ENCODE measurements around the gene ISCU. TPM values are rescaled to one million over a fixed set of nuclear protein-coding genes. Genes with fewer than 3 reads are reported as not detected.

The ISCU gene
- total RNA-seq, 1 experiment from 2014 or later, result 119 TPM

- DNase-seq (ENCODE audit: low spot score), result no peak
These were observed 41.3 kb downstream of the ISCU start for GRCh38 chr12:108603743-108604142.

GRCh38 chr12:108604208-108604941 lies 42.0 kb downstream of the ISCU start:
- DNase-seq (ENCODE audit: low spot score), result no peak

- DNase-seq (ENCODE audit: low spot score), result no peak
These were observed 42.7 kb downstream of the ISCU start for GRCh38 chr12:108605000-108605689.

- no peak for DNase-seq (ENCODE audit: low spot score)
These were observed 43.5 kb downstream of the ISCU start for GRCh38 chr12:108605690-108606406.

- no peak for DNase-seq (ENCODE audit: low spot score)
These were observed 44.1 kb downstream of the ISCU start for GRCh38 chr12:108606492-108606891.

GRCh38 chr12:108607981-108608600 lies 45.7 kb downstream of the ISCU start:
- no peak for DNase-seq (ENCODE audit: low spot score)

DNA sequence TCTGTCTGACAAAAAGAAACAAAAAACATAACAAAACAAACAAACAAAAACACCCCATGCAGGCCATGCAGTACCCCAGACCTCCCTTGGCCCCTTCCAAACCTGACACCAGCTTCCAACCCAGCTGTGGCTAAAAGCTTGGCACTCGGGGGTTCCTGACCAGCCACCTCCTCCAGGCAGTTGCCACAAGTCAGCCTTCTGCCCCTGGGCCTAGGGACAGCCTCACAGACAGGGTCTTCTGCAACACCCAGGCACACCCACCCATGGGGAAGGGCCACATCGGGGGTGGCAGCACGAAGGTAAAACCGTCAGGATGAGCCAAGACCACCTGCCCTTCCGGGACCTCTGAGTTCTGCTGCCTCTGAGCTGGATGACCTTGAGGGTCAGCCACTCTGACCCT lies 46.2 kb downstream of the ISCU start:
- DNase-seq (ENCODE audit: low spot score), result no peak

DNA sequence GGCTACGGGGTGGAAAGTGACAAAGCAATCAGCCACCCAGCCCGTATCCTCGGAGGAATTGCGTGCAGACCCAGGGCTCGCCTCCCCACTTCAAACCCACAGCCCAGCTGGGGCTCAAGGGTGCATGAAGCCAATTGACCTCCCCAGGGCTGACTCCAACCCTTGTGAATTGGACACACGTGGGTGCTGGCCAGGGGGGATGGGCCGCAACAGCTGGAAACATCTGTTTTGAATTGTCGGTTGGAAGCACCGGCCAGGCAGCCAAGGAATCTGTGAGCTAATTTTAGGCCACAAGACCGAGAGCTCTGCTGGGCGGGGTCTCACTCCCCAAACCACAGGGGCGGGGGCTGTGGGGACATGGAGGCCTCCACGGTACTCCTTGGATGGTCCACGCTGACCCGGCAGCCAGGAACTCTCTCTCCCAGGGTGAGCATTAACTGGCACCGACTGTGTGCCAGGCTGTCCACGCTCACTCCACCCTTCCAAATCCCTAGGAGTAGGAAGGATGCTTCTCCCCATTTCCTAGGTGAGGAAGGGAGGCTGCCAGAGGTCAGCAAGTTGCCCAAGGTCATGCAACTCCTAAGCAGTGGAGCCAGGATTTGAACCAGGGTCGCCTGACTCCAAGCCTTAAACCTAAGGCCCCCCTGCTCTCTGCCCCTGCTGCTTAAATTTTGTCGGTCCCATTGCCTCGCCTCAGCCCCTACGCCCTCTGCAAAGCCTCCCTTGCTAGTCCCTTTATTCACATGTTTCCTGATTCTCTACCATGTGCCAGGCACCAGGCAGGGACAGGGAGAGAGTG lies 47.3 kb downstream of the ISCU start:
- DNase-seq (ENCODE audit: low spot score), result peak; percentile 69

GRCh38 chr12:108610336-108610815 lies 48.0 kb downstream of the ISCU start:
- DNase-seq (ENCODE audit: low spot score), result no peak

DNA sequence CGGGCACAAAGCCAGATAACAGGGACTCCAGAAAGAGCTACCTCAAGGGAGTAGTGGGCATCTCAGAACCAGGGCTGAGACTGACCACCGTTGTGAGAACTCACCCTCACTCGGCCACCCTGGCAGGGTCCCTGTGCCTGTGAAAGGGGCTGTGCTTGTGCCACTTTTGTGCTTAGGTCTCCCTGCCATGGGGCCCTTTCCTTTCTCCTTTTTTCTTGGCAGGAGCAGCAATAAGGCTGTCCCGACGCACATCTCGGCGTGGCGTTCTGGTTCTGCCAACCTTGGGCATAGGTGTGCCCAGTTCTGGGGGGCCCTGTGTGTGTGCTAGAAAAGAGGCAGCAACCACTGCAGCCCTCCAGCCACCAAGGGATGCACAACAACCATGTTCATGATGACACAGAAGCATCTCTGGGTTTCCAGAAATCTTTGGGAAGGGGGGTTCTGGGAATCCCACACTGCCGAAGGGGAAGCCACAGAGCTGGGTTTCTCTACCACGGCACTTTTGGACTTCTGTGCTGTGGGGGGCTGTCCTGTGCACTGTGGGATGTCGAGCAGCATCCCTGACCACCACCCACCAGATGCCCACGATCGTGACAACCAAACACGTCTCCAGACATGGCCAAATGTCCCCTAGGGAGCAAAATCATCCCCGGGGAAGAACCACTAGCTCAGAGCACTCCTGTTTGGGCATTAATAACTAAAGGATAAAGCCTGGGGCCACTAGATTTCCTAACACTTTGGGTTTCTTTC lies 48.6 kb downstream of the ISCU start:
- DNase-seq (ENCODE audit: low spot score), result no peak

DNA sequence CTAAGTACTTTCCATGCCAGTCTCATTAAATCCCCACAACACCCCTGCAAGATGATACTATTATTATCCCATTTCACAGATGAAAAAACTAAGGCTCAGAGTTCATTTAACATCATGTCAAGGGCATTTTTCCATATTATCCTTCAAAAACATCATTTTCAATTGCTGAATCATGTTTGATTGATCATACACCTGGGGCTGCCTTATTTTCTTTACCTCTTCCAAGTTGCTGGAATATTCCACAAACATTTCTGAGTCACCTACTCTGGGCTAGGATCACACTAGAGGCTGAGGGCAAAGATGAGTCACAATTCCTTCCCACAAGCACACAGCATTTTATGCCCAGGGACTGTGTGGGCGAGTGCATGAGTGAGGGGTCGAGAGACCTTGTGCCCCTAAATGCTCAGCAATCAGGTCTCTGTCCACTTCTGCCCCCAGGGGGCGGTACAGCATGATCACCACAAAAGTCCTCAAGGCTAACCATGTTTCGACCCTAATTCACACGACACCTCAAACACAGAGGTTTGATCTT lies 49.6 kb downstream of the ISCU start:
- DNase-seq (ENCODE audit: low spot score), result peak; percentile 50

DNA sequence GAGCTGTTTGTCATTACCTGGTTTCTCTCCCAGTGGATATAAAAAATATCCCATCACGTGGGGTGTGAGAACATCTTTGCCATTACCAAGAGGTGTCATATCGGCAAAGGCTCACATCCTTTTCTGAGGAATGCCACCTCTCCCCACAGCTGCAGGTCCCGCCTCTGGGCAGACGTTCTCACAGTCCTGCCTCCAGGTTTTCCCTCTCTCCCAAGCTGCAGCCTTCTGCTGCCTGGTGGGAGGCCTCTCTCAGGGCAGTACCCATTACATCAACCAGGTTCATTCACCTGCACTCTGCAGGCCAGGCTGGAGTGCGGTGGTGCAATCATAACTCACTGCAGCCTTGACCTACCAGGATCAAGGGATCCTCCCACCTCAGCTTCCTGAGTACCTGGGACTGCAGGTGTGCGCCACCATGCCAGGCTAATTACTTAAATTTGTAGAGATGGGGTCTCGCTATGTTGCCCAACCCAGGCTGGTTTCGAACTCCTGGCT lies 50.4 kb downstream of the ISCU start:
- DNase-seq (ENCODE audit: low spot score), result peak; percentile 32

DNA sequence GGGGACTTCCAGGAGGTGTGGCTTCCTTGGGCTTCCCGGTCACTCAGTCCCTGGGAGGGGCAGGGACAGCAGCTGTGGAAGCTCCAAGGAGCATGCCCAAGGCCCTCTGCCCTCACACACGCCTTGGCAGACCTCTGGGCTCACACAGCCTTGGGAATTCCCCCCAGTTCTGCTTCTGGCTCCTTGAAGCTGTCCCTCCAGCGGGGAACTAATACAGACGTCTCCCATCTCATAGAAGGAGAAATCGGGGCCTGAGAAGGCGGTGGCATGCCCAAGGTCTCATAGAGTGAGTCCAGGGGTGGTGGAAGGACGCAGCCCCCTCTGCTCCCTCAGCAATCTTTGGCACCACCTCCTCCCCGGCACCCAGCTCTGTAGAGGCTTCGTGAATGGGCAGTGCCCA lies 51.2 kb downstream of the ISCU start:
- DNase-seq (ENCODE audit: low spot score), result no peak

DNA sequence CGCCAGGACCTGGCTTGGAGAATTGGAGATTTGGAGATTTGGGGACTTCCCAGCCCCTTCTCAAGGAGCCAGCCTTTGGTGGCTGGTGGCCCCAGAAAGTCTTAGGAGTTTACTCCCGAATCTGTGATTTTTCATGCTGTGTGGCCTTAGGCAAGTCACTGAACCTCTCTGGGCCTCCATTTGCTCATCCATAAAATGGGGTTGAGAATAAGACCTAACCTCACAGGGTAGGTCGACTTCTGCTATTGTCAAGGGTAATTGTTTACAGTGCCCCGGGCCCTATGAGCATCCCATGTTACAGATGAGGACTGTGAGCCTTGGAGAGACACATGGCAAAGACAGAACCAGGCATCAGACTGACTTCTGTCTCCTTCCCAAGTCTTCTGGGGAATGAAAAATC lies 51.6 kb downstream of the ISCU start:
- no peak for DNase-seq (ENCODE audit: low spot score)

- DNase-seq (ENCODE audit: low spot score), result no peak
These were observed 52.2 kb downstream of the ISCU start for GRCh38 chr12:108614639-108615038.

- no peak for DNase-seq (ENCODE audit: low spot score)
These were observed 53.5 kb downstream of the ISCU start for GRCh38 chr12:108615918-108616317.

DNA sequence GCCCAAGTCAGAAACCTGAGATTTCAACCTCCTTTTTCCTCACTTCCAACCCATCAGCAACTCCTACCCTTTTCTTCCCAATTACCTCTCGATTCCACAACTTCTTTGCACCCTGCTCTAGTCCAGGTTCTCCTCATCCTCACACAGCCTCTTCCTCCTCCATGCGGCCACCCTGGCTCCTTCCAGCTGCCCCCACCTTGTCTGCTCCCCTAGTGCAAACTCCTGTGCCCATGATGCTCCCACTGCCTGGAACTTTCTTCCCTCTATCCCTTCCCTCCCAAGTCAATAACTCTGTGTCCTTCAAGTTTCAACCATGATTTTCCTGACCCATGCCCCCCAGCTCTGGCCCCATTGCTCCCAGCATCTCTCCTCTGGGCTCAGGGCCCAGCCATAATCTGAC lies 54.0 kb downstream of the ISCU start:
- DNase-seq (ENCODE audit: low spot score), result no peak

DNA sequence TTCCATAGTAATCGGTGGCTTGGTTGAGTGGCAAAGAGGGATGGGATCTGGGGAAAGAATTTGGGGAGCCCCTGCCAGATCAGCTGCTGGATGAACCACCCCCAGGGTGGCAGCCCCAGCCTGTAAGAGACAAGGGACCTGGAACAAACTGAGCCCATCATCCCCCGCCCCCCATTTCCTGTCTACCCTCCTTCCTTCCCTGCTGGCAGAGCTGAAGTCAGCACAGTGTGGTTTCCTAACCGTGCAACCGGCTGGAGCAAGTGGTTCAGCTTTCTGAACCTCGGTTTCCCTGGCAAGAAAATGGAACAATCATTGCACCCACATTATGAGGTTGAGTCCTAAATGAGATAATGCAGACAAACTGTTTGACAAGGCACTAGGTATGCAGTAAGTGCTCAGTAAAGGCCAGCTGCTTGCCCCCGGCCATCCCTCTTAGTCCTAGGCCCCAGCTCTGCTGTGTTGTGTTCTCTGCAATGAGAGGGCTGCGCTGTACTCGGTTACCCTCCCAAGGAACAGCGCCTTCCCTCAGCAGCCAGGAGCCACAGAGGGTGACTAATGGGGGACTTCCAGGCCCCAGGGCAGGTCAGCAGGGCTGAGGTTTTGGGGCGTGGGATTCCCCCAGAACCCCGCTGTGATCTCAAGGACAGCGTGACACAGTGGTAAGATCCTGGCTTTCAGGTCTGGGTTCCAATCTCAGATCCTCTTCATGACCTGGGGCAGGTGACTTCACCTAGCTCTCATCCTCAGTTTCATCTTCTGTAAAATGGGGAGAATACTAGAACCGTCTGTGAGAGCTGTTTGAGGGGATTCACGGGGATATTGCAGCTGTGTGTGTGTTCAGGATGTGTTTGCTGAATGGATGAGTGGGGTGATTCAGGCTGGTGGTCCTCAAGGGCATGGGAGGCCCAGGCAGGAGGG lies 54.8 kb downstream of the ISCU start:
- no peak for DNase-seq (ENCODE audit: low spot score)
